PC-3 (cell line): ENCODE data around the gene TTC16. TPM values are rescaled to one million over a fixed set of nuclear protein-coding genes. Genes with fewer than 3 reads are reported as not detected.

Experiments used
- ATAC-seq: fragments of 200-7000 bp; cut with Tn5 transposase; 2 replicates; pipeline ENCODE4 v1.9.1; 2020; ENCODE audit warnings: mild to moderate bottlenecking, moderate library complexity
- BruUV-seq: library from RNA; stranded (reverse); fragments of 400-500 nt; replicated peaks from 2 replicates; lab custom pipeline; 2021; lab: Mats Ljungman, UMichigan
- CTCF ChIA-PET: fragments of 300-600 bp; sonication (Branson Sonifier 250); formaldehyde crosslinking; loops from one replicate; lab custom pipeline; 2022; ENCODE audit warnings: antibody characterized with exemption; lab: Charles Lee
- POLR2A ChIA-PET: fragments of 300-600 bp; sonication (Branson Sonifier 250); formaldehyde crosslinking; loops from one replicate; lab custom pipeline; 2022; ENCODE audit warnings: antibody characterized with exemption; ENCODE audit not compliant: unreplicated experiment; lab: Charles Lee
- DNase-seq: peaks from one replicate; pipeline ENCODE4 v3.0.0-alpha.2; 2015
- H2AFZ ChIP-seq: fragments of 300-600 bp; sonication (generic); 2 replicates; pipeline ENCODE4 v1.6.0; 2016; ENCODE audit warnings: antibody characterized with exemption, low read length
- H3F3A ChIP-seq: fragments of 300-600 bp; sonication (generic); one replicate; pipeline ENCODE4 v1.6.0; 2017; ENCODE audit warnings: antibody characterized with exemption, low read length, control low read depth, mild to moderate bottlenecking; ENCODE audit not compliant: unreplicated experiment
- H3K27ac ChIP-seq: fragments of 300-600 bp; sonication (generic); 2 replicates; pipeline ENCODE4 v1.5.1; 2016; ENCODE audit warnings: mild to moderate bottlenecking, low read length
- H3K27me3 ChIP-seq: fragments of 300-600 bp; sonication (generic); 2 replicates; pipeline ENCODE4 v1.6.1; 2016; ENCODE audit warnings: low read length, mixed read lengths
- H3K36me3 ChIP-seq: fragments of 300-600 bp; sonication (generic); 2 replicates; pipeline ENCODE4 v1.6.1; 2016; ENCODE audit warnings: low read depth, mixed run types, low read length, mixed read lengths
- H3K4me1 ChIP-seq: fragments of 300-600 bp; sonication (generic); 2 replicates; pipeline ENCODE4 v1.5.1; 2016; ENCODE audit warnings: low read length; ENCODE audit not compliant: insufficient read depth
- H3K4me2 ChIP-seq: fragments of 300-600 bp; sonication (generic); 2 replicates; pipeline ENCODE4 v1.6.0; 2016; ENCODE audit warnings: low read length
- H3K4me3 ChIP-seq: fragments of 300-600 bp; sonication (generic); 2 replicates; pipeline ENCODE4 v1.5.1; 2016; ENCODE audit warnings: mild to moderate bottlenecking, low read length, mixed read lengths
- H3K79me2 ChIP-seq: fragments of 300-600 bp; sonication (generic); 2 replicates; pipeline ENCODE4 v1.6.1; 2017; ENCODE audit warnings: low read length, mixed read lengths
- H3K9ac ChIP-seq: fragments of 300-600 bp; sonication (generic); 2 replicates; pipeline ENCODE4 v1.6.0; 2016; ENCODE audit warnings: mild to moderate bottlenecking, low read length
- H3K9me2 ChIP-seq: fragments of 300-600 bp; sonication (generic); replicated peaks from 2 replicates; pipeline ENCODE4 v1.6.1; 2016; ENCODE audit warnings: mixed run types, low read length, mixed read lengths
- H3K9me3 ChIP-seq: fragments of 300-600 bp; sonication (generic); 2 replicates; pipeline ENCODE4 v1.6.1; 2016; ENCODE audit warnings: low read length, mixed read lengths
- H4K20me1 ChIP-seq: fragments of 300-600 bp; sonication (generic); 2 replicates; pipeline ENCODE4 v1.6.1; 2016; ENCODE audit warnings: low read length, mixed read lengths
- CTCF ChIP-seq: fragments of 300-600 bp; sonication (generic); conservative IDR thresholded peaks from 2 replicates; pipeline ENCODE4 v1.5.1; 2017; ENCODE audit warnings: antibody characterized with exemption, low read depth, mild to moderate bottlenecking, low read length
- EZH2 ChIP-seq: fragments of 300-600 bp; sonication (generic); IDR thresholded peaks from one replicate; pipeline ENCODE4 v1.6.1; 2017; ENCODE audit warnings: antibody characterized with exemption, mild to moderate bottlenecking, low read length; ENCODE audit not compliant: unreplicated experiment
- EZH2phosphoT487 ChIP-seq: fragments of 300-600 bp; sonication (generic); IDR thresholded peaks from 2 replicates; pipeline ENCODE4 v1.6.1; 2018; ENCODE audit warnings: mild to moderate bottlenecking, antibody characterized with exemption, low read length, borderline replicate concordance
- intact Hi-C: fragments of 100-400 bp; cut with micrococcal nuclease; formaldehyde crosslinking; loops from 2 replicates; pipeline ENCODE4 v1.9.0; 2023
- total RNA-seq: library from RNA; depleted of rRNA; stranded (reverse); fragments of >200 nt; gene quantifications from 2 replicates; pipeline ENCODE4 v1.2.3, GENCODE V29; 2014

The TTC16 gene
- total RNA-seq, 1 experiment from 2014 or later: 0.04 TPM

- Histone ChIP-seq H3K9ac (no peak overlapping the region), H3F3A (no peaks in the 10 kb centered on the region), H3K36me3 (no peaks in the 10 kb centered on the region), H3K4me3 (no peak overlapping the region), H3K27me3 (no peaks in the 10 kb centered on the region), H3K79me2 (no peaks in the 10 kb centered on the region), H4K20me1 (no peaks in the 10 kb centered on the region), H3K9me2 (no peaks in the 10 kb centered on the region), H2AFZ (no peak overlapping the region), H3K4me2 (no peak overlapping the region), H3K27ac (no peak overlapping the region), H3K9me3 (no peaks in the 10 kb centered on the region), H3K4me1 (no peaks in the 10 kb centered on the region)
- no peak for TF ChIP-seq EZH2phosphoT487
- TF ChIP-seq EZH2: no peak
- no peak for TF ChIP-seq CTCF
- no TSS peak for BruUV-seq
- no peak for DNase-seq
- intact Hi-C loops: no loop called here
- ChIA-PET CTCF (no interaction called here), POLR2A (no interaction called here)
- ATAC-seq: no peak
Observed at GRCh38 chr9:127776195-127776923, 60.5 kb downstream of the TTC16 start.

GRCh38 chr9:127776924-127777289 is 61.0 kb downstream of the TTC16 start:
- Histone ChIP-seq H3K36me3 (no peaks in the 10 kb centered on the region), H3K27ac (no peak overlapping the region), H3K9me3 (no peaks in the 10 kb centered on the region), H3K79me2 (no peaks in the 10 kb centered on the region), H2AFZ (no peak overlapping the region), H3K27me3 (no peaks in the 10 kb centered on the region), H3K4me1 (no peaks in the 10 kb centered on the region), H3K4me3 (no peak overlapping the region), H3K9me2 (no peaks in the 10 kb centered on the region), H3F3A (no peaks in the 10 kb centered on the region), H3K4me2 (no peak overlapping the region), H3K9ac (no peak overlapping the region), H4K20me1 (no peaks in the 10 kb centered on the region)
- CTCF ChIA-PET: no interaction called here
- POLR2A ChIA-PET: no interaction called here
- no peak for DNase-seq
- intact Hi-C loops: no loop called here
- no TSS peak for BruUV-seq
- TF ChIP-seq EZH2: no peak
- no peak for ATAC-seq

GRCh38 chr9:127777368-127777980 is 61.6 kb downstream of the TTC16 start:
- no peak for ATAC-seq
- Histone ChIP-seq H4K20me1 (no peaks in the 10 kb centered on the region), H3K9me3 (no peaks in the 10 kb centered on the region), H3K36me3 (no peaks in the 10 kb centered on the region), H3F3A (no peaks in the 10 kb centered on the region), H3K4me2 (no peak overlapping the region), H3K9me2 (no peaks in the 10 kb centered on the region), H3K9ac (no peak overlapping the region), H2AFZ (no peak overlapping the region), H3K79me2 (no peaks in the 10 kb centered on the region), H3K4me3 (no peak overlapping the region), H3K27me3 (no peaks in the 10 kb centered on the region), H3K4me1 (no peaks in the 10 kb centered on the region), H3K27ac (no peak overlapping the region)
- no peak for DNase-seq
- intact Hi-C loops: no loop called here
- ChIA-PET CTCF (no interaction called here), POLR2A (no interaction called here)
- TF ChIP-seq CTCF (no peak), EZH2 (no peak), EZH2phosphoT487 (no peak)
- no TSS peak for BruUV-seq
